Ovary (tissue), 9 donors: ENCODE measurements around the gene SLC47A2. TPM values are rescaled to one million over a fixed set of nuclear protein-coding genes. Genes with fewer than 3 reads are reported as not detected.

ENCODE experiments used
- DNase-seq, 5 donors: peaks; one replicate each; pipeline ENCODE4 v3.0.0-alpha.2; 2019 to 2020
- H3K27ac ChIP-seq, 2 donors: fragments of 200-600 bp; one replicate each; pipeline versions ENCODE4 v1.5.1 to v1.8.0; 2019 to 2022
- H3K27me3 ChIP-seq: fragments of 200-600 bp; one replicate; pipeline ENCODE4 v1.8.0; 2022
- H3K36me3 ChIP-seq: fragments of 200-600 bp; sonication (generic); one replicate; pipeline ENCODE4 v1.5.1; 2019
- H3K4me1 ChIP-seq: one replicate; pipeline ENCODE4 v1.8.1; 2013; ENCODE audit warnings: mild to moderate bottlenecking, moderate library complexity; ENCODE audit not compliant: insufficient read depth
- H3K4me3 ChIP-seq: fragments of 200-600 bp; sonication (generic); one replicate; pipeline ENCODE4 v1.5.1; 2017
- H3K9me3 ChIP-seq, 2 donors: fragments of 200-600 bp in 1 of 2; sonication (generic) in 1 of 2; one replicate each; pipeline versions ENCODE4 v1.5.1 to v1.8.1; 2013 to 2019; ENCODE audit warnings: mild to moderate bottlenecking in 1 of 2, moderate library complexity in 1 of 2
- CTCF ChIP-seq, 3 donors: fragments of 450-650 bp in 2 of 3; fragments of 200-600 bp in 1 of 3; IDR thresholded peaks; one replicate each; pipeline versions ENCODE4 v1.5.1 to v1.8.0; 2016 to 2022; ENCODE audit warnings: antibody characterized with exemption in 3 of 3, mild to moderate bottlenecking in 1 of 3
- EP300 ChIP-seq: sonication (generic); formaldehyde crosslinking; IDR thresholded peaks from one replicate; pipeline ENCODE4 v1.6.1; 2017; ENCODE audit warnings: antibody characterized with exemption
- POLR2A ChIP-seq: fragments of 450-650 bp; IDR thresholded peaks from one replicate; pipeline ENCODE4 v1.6.1; 2017; ENCODE audit warnings: antibody characterized with exemption, mild to moderate bottlenecking, moderate library complexity
- WGBS, 3 donors: extraction: QIAGEN DNeasy Blood & Tissue Kit in 1 of 3; methylation state at CpG; one replicate each; pipeline versions ENCODE4 v1.1.5 to v1.1.7; 2013 to 2017; 5-methylcytosine and 5-hydroxymethylcytosine counted together
- intact Hi-C, 4 donors: fragments of 100-400 bp; cut with DNase I; formaldehyde crosslinking; loops; one replicate each; pipeline versions ENCODE4 v1.11.0 to v1.15.1; 2022 to 2023
- polyA plus RNA-seq, 2 donors: library from polyadenylated mRNA; stranded (reverse); fragments of 200-250 nt in 1 of 2; fragments of 350-450 nt in 1 of 2; fragmentation: Illumina TruSeq in 1 of 2; extraction: RNeasy Lipid Tissue Mini Kit (QIAGEN cat#74804) in 1 of 2; gene quantifications; one replicate each; pipeline ENCODE4 v1.2.3, GENCODE V29; 2013 to 2014
- total RNA-seq, 7 donors: library from RNA; depleted of rRNA in 2 of 7; stranded (reverse); fragments of >200 nt in 2 of 7; fragmentation: NEBNext Ultra II Directional in 3 of 7; extraction: Animal tissue kit (Norgen Biotek cat#: 25700) in 3 of 7; gene quantifications; one replicate each; pipeline versions ENCODE4 v1.1.0 to v1.2.4, GENCODE V29; 2016 to 2023
- donor health status: DM: no; HTN: no; CAD: no; lungs with moderate emphysema.
- donor health status: DM: no; HTN: no; CAD: no.
- donor health status: Bipolar disorder and iron deficiency.
- donor health status: DM: yes; HTN: yes; CAD: no.
- donor health status: DM: no; HTN: no; CAD: no.
- donor health status: DM: yes; HTN: yes; CAD: no.

SLC47A2 gene
- total and polyA plus RNA-seq, 9 donors: 0.87 to 29.4 (median 1.00) TPM; not detected in 6

DNA sequence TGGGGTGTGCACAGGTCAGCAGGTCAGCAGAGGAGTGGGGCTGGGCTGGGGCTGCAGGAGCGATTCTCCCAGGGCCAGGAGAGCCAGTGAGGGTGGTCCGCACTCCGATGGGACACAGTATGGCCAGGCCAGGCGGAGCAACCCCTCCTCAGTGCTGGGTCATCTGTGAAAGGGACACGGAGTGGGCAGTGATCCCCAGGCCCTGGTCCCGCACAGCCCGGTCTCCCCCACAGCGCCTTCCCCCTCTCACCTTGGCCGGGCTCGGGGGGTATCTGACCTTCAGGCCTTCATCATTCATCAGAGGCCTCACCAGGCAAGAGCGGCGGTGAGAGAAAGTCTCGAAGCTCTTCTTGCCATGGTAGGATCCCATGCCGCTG lies 21.7 kb upstream of the SLC47A2 start:
- Histone ChIP-seq H3K36me3 (no peaks in the 10 kb centered on the region), H3K4me3 (no peak overlapping the region), H3K4me1 (peaks cover 9% of the 10 kb centered on the region), H3K27me3 (no peaks in the 10 kb centered on the region), H3K27ac (no peak overlapping the region), H3K9me3 (no peaks in the 10 kb centered on the region)
- no peak for DNase-seq
- no peak for TF ChIP-seq EP300
- TF ChIP-seq POLR2A: no peak
- TF ChIP-seq CTCF (IDR thresholded peaks at IDR 0.05): no peak
- intact Hi-C loops: no loop called here
- WGBS, 3 donors: 92 to 96% (median 94%) methylated on average over 14 of the region's 14 CpGs

- H3K36me3 ChIP-seq: no peaks in the 10 kb centered on the region
- 82 to 91% (median 85%) methylated on average over 15 of the region's 15 CpGs for WGBS, 3 donors
- DNase-seq: no peak
- H3K27me3 ChIP-seq: no peaks in the 10 kb centered on the region
- H3K4me3 ChIP-seq: no peak overlapping the region
- no peak overlapping the region for H3K27ac ChIP-seq
- TF ChIP-seq EP300 (no peak), POLR2A (no peak), CTCF (IDR thresholded peaks at IDR 0.05) (no peak)
- H3K4me1 ChIP-seq: peaks cover 9% of the 10 kb centered on the region
- H3K9me3 ChIP-seq: no peaks in the 10 kb centered on the region
- intact Hi-C loops: no loop called here
Observed at GRCh38 chr17:19737305-19738072, 21.1 kb upstream of the SLC47A2 start.

- no peaks in the 10 kb centered on the region for H3K27me3 ChIP-seq
- peak in 2 of 5 donors; percentile 54 to 69 for DNase-seq
- no peak overlapping the region for H3K27ac ChIP-seq
- TF ChIP-seq POLR2A (no peak), EP300 (no peak), CTCF (IDR thresholded peaks at IDR 0.05) (no peak)
- intact Hi-C loops: no loop called here
- H3K9me3 ChIP-seq: no peaks in the 10 kb centered on the region
- WGBS, 3 donors: 29 to 46% (median 37%) methylated on average over 11 of the region's 11 CpGs
- peaks cover 9% of the 10 kb centered on the region for H3K4me1 ChIP-seq
- no peak overlapping the region for H3K4me3 ChIP-seq
- no peaks in the 10 kb centered on the region for H3K36me3 ChIP-seq
Observed at GRCh38 chr17:19736071-19736470, 19.7 kb upstream of the SLC47A2 start.

GRCh38 chr17:19733953-19734526 lies 17.7 kb upstream of the SLC47A2 start:
- H3K27me3 ChIP-seq: no peaks in the 10 kb centered on the region
- intact Hi-C loops: no loop called here
- no peaks in the 10 kb centered on the region for H3K9me3 ChIP-seq
- H3K27ac ChIP-seq: no peak overlapping the region
- no peak for DNase-seq
- no peak overlapping the region for H3K4me3 ChIP-seq
- TF ChIP-seq EP300 (no peak), CTCF (IDR thresholded peaks at IDR 0.05) (no peak), POLR2A (no peak)
- 81 to 87% (median 82%) methylated on average over 11 of the region's 11 CpGs for WGBS, 3 donors
- no peaks in the 10 kb centered on the region for H3K36me3 ChIP-seq
- peaks cover 13% of the 10 kb centered on the region for H3K4me1 ChIP-seq
